Trophoblast cell (in vitro differentiated cells and primary cell): ENCODE data around the gene PTGER3.

Experiments used
- DNase-seq, 2 donors: peaks; one replicate each; pipeline ENCODE4 v3.0.0-alpha.2; 2016
- H2AFZ ChIP-seq: 2 replicates; pipeline ENCODE4 v1.6.1; 2013; ENCODE audit warnings: low read length, moderate library complexity, mild to moderate bottlenecking; ENCODE audit not compliant: insufficient read depth, poor library complexity
- H2AK5ac ChIP-seq: 2 replicates; pipeline ENCODE4 v1.6.1; 2013; ENCODE audit warnings: mild to moderate bottlenecking, low read length
- H2BK120ac ChIP-seq: 2 replicates; pipeline ENCODE4 v1.6.1; 2013; ENCODE audit warnings: low read length, mild to moderate bottlenecking, moderate library complexity; ENCODE audit not compliant: insufficient read depth, poor library complexity
- H2BK12ac ChIP-seq: 2 replicates; pipeline ENCODE4 v1.6.1; 2013; ENCODE audit warnings: mild to moderate bottlenecking, low read length, moderate library complexity
- H2BK5ac ChIP-seq: 2 replicates; pipeline ENCODE4 v1.6.1; 2013; ENCODE audit warnings: low read length, low read depth, moderate library complexity, mild to moderate bottlenecking; ENCODE audit not compliant: poor library complexity
- H3K14ac ChIP-seq: 2 replicates; pipeline ENCODE4 v1.6.1; 2013; ENCODE audit warnings: mild to moderate bottlenecking, low read length
- H3K18ac ChIP-seq: 2 replicates; pipeline ENCODE4 v1.6.1; 2013; ENCODE audit warnings: mild to moderate bottlenecking, low read length
- H3K23ac ChIP-seq: 2 replicates; pipeline ENCODE4 v1.6.1; 2013; ENCODE audit warnings: low read length
- H3K27ac ChIP-seq: 2 replicates; pipeline ENCODE4 v1.5.1; 2013; ENCODE audit warnings: low read depth, mild to moderate bottlenecking, inconsistent platforms, low read length, moderate library complexity
- H3K27me3 ChIP-seq: 2 replicates; pipeline ENCODE4 v1.6.1; 2013; ENCODE audit warnings: inconsistent platforms, mild to moderate bottlenecking, low read length, moderate library complexity; ENCODE audit not compliant: insufficient read depth
- H3K36me3 ChIP-seq, 2 experiments: 1 replicate in 1 of 2; 2 replicates in 1 of 2; pipeline ENCODE4 v1.6.1; 2013; ENCODE audit warnings: low read length in 2 of 2, mild to moderate bottlenecking in 2 of 2, moderate library complexity in 1 of 2; ENCODE audit not compliant: insufficient read depth in 2 of 2, control insufficient read depth in 1 of 2
- H3K4ac ChIP-seq: 2 replicates; pipeline ENCODE4 v1.6.1; 2013; ENCODE audit warnings: low read depth, mild to moderate bottlenecking, low read length, moderate library complexity
- H3K4me1 ChIP-seq, 2 experiments: 1 replicate in 1 of 2; 2 replicates in 1 of 2; pipeline ENCODE4 v1.6.1; 2013; ENCODE audit warnings: low read length in 2 of 2, mild to moderate bottlenecking in 2 of 2, moderate library complexity in 1 of 2; ENCODE audit not compliant: insufficient read depth in 2 of 2, control insufficient read depth in 1 of 2
- H3K4me2 ChIP-seq: 2 replicates; pipeline ENCODE4 v1.6.1; 2013; ENCODE audit warnings: inconsistent platforms, mild to moderate bottlenecking, low read length, moderate library complexity
- H3K4me3 ChIP-seq: 2 replicates; pipeline ENCODE4 v1.5.1; 2013; ENCODE audit warnings: mild to moderate bottlenecking, low read depth, low read length, inconsistent platforms
- H3K79me1 ChIP-seq: one replicate; pipeline ENCODE4 v1.6.1; 2013; ENCODE audit warnings: low read length
- H3K79me2 ChIP-seq: 2 replicates; pipeline ENCODE4 v1.6.1; 2013; ENCODE audit warnings: low read length, mild to moderate bottlenecking; ENCODE audit not compliant: control insufficient read depth, insufficient read depth, poor library complexity
- H3K9ac ChIP-seq: 2 replicates; pipeline ENCODE4 v1.6.1; 2013; ENCODE audit warnings: mild to moderate bottlenecking, low read length
- H3K9me3 ChIP-seq: 2 replicates; pipeline ENCODE4 v1.6.1; 2013; ENCODE audit warnings: low read depth, mild to moderate bottlenecking, control low read depth, inconsistent platforms, low read length; ENCODE audit not compliant: insufficient read depth
- H4K12ac ChIP-seq: 2 replicates; pipeline ENCODE4 v1.6.1; 2013; ENCODE audit warnings: low read depth, mild to moderate bottlenecking, low read length, moderate library complexity
- H4K8ac ChIP-seq: 2 replicates; pipeline ENCODE4 v1.6.1; 2013; ENCODE audit warnings: low read depth, mild to moderate bottlenecking, low read length, moderate library complexity
- H4K91ac ChIP-seq: one replicate; pipeline ENCODE4 v1.6.1; 2013; ENCODE audit warnings: low read depth, mild to moderate bottlenecking, low read length, moderate library complexity
- WGBS: extraction: QIAGEN DNeasy Blood & Tissue Kit; methylation state at CpG from one replicate; pipeline ENCODE4 v1.1.7; 2013; ENCODE audit warnings: missing lambda C conversion rate; ENCODE audit not compliant: insufficient read length, insufficient coverage; ENCODE audit errors: extremely low coverage; 5-methylcytosine and 5-hydroxymethylcytosine counted together

Gene PTGER3

DNA sequence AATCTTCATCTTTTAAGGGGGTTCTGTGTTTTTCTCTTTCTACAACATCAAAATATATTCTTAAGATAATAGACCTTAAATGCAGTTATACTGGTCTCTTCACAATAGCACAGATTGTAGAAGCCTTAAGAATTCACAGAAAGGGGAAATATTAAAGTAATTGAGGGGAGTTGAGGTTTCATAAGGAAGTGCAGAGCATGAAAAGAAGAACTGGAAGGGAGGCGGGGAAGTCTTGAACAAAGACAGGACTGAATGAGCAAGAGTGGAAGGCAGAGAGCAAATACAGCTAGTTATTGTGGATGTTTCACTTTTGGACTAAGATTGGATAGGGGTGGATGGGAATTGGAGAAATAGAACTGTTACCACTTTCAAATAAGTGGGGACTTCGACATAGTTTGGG lies 67.7 kb downstream of the PTGER3 start:
- H3K27me3 ChIP-seq = no peaks in the 10 kb centered on the region
- no peaks in the 10 kb centered on the region for H3K36me3 ChIP-seq
- no peaks in the 10 kb centered on the region for H3K9me3 ChIP-seq
- H4K12ac ChIP-seq = no peak overlapping the region
- no peaks in the 10 kb centered on the region for H3K79me1 ChIP-seq
- no peak overlapping the region for H2BK5ac ChIP-seq
- H2BK12ac ChIP-seq = no peak overlapping the region
- no peak overlapping the region for H2AK5ac ChIP-seq
- H3K4me3 ChIP-seq = no peak overlapping the region
- H3K18ac ChIP-seq = no peak overlapping the region
- H3K23ac ChIP-seq = no peak overlapping the region
- no peak for DNase-seq
- H3K79me2 ChIP-seq = no peaks in the 10 kb centered on the region
- H3K4me2 ChIP-seq = no peak overlapping the region
- no peak overlapping the region for H4K8ac ChIP-seq
- H2BK120ac ChIP-seq = no peak overlapping the region
- H3K9ac ChIP-seq = no peak overlapping the region
- H2AFZ ChIP-seq = no peak overlapping the region
- no peak overlapping the region for H3K27ac ChIP-seq
- H3K14ac ChIP-seq = no peak overlapping the region
- H3K4ac ChIP-seq = no peak overlapping the region
- no peaks in the 10 kb centered on the region for H3K4me1 ChIP-seq
- H4K91ac ChIP-seq = no peak overlapping the region
- WGBS = no CpG with 5 or more reads among the region's 2 CpGs

DNA sequence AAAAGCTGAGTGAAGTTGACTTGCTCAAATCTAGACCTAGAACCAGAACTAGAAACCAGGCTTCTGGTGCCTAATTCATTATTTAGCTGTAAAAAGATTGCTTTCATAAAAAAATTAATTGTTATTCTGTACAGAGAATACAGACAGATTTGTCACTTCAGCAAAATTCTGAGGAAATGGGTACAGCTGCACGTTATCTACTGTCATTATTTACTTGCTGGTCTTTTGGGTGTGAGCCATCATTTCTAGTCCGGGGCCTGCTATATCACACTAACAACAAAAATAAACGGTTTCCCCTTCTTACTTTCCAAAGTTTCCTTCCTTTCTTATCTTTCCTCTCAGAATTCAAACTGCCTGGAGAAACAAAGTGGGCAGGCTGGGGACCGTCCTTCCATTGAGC lies 68.3 kb downstream of the PTGER3 start:
- no peak overlapping the region for H2AFZ ChIP-seq

DNA sequence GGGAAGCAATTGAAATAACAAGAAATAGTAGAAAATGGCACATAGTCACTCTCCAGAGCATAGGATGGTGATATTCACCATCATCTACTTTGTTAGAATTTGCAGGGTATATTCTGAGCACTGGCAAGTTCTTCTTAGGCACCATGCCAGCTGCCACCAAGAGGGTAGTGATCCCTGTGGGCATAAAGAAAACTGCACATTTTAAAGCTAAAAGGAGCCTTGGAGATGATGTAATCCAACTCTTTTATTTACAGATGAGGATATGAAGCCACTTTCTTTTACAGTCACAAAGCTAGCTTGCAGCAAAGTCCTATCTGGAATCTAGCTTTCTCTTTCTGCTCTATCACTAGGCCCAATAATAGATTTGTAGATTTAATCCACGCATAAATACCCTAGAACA lies 69.0 kb downstream of the PTGER3 start:
- no peak overlapping the region for H3K14ac ChIP-seq
- H3K36me3 ChIP-seq = no peaks in the 10 kb centered on the region
- H3K4me2 ChIP-seq = no peak overlapping the region
- WGBS = no CpG with 5 or more reads among the region's 1 CpG
- H4K12ac ChIP-seq = no peak overlapping the region
- H2BK120ac ChIP-seq = no peak overlapping the region
- no peaks in the 10 kb centered on the region for H3K4me1 ChIP-seq
- no peak for DNase-seq
- H4K91ac ChIP-seq = no peak overlapping the region
- no peak overlapping the region for H3K4ac ChIP-seq
- no peaks in the 10 kb centered on the region for H3K9me3 ChIP-seq
- H3K79me1 ChIP-seq = no peaks in the 10 kb centered on the region
- no peaks in the 10 kb centered on the region for H3K27me3 ChIP-seq
- no peak overlapping the region for H3K27ac ChIP-seq
- H3K18ac ChIP-seq = no peak overlapping the region
- no peak overlapping the region for H2BK5ac ChIP-seq
- no peak overlapping the region for H2AK5ac ChIP-seq
- H3K9ac ChIP-seq = no peak overlapping the region
- no peak overlapping the region for H2BK12ac ChIP-seq
- H3K23ac ChIP-seq = no peak overlapping the region
- no peaks in the 10 kb centered on the region for H3K79me2 ChIP-seq
- H4K8ac ChIP-seq = no peak overlapping the region
- H3K4me3 ChIP-seq = no peak overlapping the region
- no peak overlapping the region for H2AFZ ChIP-seq

More for the DNA sequence above, 68.3 kb downstream of the PTGER3 start:
- H3K9ac ChIP-seq = no peak overlapping the region
- no peak overlapping the region for H3K18ac ChIP-seq
- H4K12ac ChIP-seq = no peak overlapping the region
- no peak overlapping the region for H3K14ac ChIP-seq
- no peak overlapping the region for H3K23ac ChIP-seq
- no peaks in the 10 kb centered on the region for H3K79me2 ChIP-seq
- H2BK12ac ChIP-seq = no peak overlapping the region
- H4K8ac ChIP-seq = no peak overlapping the region
- no peak overlapping the region for H3K4me2 ChIP-seq
- no peaks in the 10 kb centered on the region for H3K27me3 ChIP-seq
- H3K27ac ChIP-seq = no peak overlapping the region
- H3K9me3 ChIP-seq = no peaks in the 10 kb centered on the region
- no peak overlapping the region for H2BK5ac ChIP-seq
- no peaks in the 10 kb centered on the region for H3K79me1 ChIP-seq
- no peaks in the 10 kb centered on the region for H3K36me3 ChIP-seq
- no peak for DNase-seq
- no peak overlapping the region for H3K4me3 ChIP-seq
- no peaks in the 10 kb centered on the region for H3K4me1 ChIP-seq
- no CpG with 5 or more reads among the region's 4 CpGs for WGBS
- H2BK120ac ChIP-seq = no peak overlapping the region
- no peak overlapping the region for H2AK5ac ChIP-seq
- H3K4ac ChIP-seq = no peak overlapping the region
- no peak overlapping the region for H4K91ac ChIP-seq

DNA sequence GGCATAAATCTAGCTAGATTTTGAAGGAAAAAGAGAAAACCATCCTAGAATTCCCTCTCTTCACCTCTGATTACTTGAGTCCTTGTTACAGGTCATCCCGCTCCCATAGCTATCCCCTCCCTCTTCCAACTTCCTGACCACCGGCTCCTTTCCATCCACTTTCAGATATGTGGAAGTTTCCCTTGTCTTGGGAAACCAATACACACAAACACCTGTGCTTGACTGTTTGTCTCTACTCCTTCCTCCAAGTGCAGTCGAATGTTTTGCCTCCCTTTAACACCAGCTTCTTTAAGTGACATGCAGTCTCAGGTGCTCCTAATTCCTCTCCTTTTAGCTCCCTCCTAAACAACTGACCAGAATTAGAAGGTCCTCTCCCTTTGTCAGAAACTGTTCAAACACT lies 70.0 kb downstream of the PTGER3 start:
- Histone ChIP-seq H2BK5ac (no peak overlapping the region), H3K9me3 (no peaks in the 10 kb centered on the region), H3K79me1 (no peaks in the 10 kb centered on the region), H3K23ac (no peak overlapping the region), H3K4me2 (no peak overlapping the region), H4K12ac (no peak overlapping the region), H3K4ac (no peak overlapping the region), H3K27me3 (no peaks in the 10 kb centered on the region), H2BK12ac (no peak overlapping the region), H4K8ac (no peak overlapping the region), H2AFZ (no peak overlapping the region), H3K4me1 (no peaks in the 10 kb centered on the region), H3K18ac (no peak overlapping the region), H3K14ac (no peak overlapping the region), H3K9ac (no peak overlapping the region), H2AK5ac (no peak overlapping the region), H3K36me3 (no peaks in the 10 kb centered on the region), H3K79me2 (no peaks in the 10 kb centered on the region), H3K4me3 (no peak overlapping the region), H3K27ac (no peak overlapping the region), H2BK120ac (no peak overlapping the region), H4K91ac (no peak overlapping the region)
- no CpG with 5 or more reads among the region's 3 CpGs for WGBS
- DNase-seq = no peak
